MM.1S (cell line): Measurements from ENCODE around the gene GIT1.

Experiments used
- DNase-seq: peaks from one replicate; pipeline ENCODE4 v3.0.0-alpha.2; 2015
- H2AFZ ChIP-seq: fragments of 300-600 bp; sonication (generic); 2 replicates; pipeline ENCODE4 v1.6.0; 2016; ENCODE audit warnings: antibody characterized with exemption, low read length
- H3F3A ChIP-seq: fragments of 300-600 bp; sonication (generic); 2 replicates; pipeline ENCODE4 v1.6.1; 2016; ENCODE audit warnings: mild to moderate bottlenecking, antibody characterized with exemption, low read length, moderate library complexity, mixed read lengths; ENCODE audit not compliant: insufficient read depth
- H3K27ac ChIP-seq: fragments of 300-600 bp; sonication (generic); 2 replicates; pipeline ENCODE4 v1.5.1; 2016; ENCODE audit warnings: mild to moderate bottlenecking, low read length
- H3K27me3 ChIP-seq: fragments of 300-600 bp; sonication (generic); replicated peaks from 2 replicates; pipeline ENCODE4 v1.6.0; 2016; ENCODE audit warnings: low read length; ENCODE audit not compliant: insufficient read depth
- H3K36me3 ChIP-seq: fragments of 300-600 bp; sonication (generic); replicated peaks from 2 replicates; pipeline ENCODE4 v1.6.1; 2016; ENCODE audit warnings: mild to moderate bottlenecking, low read length, mixed read lengths; ENCODE audit not compliant: insufficient read depth
- H3K4me1 ChIP-seq: fragments of 300-600 bp; sonication (generic); 2 replicates; pipeline ENCODE4 v1.6.1; 2016; ENCODE audit warnings: low read length, mixed read lengths
- H3K4me2 ChIP-seq: fragments of 300-600 bp; sonication (generic); 2 replicates; pipeline ENCODE4 v1.6.0; 2016; ENCODE audit warnings: low read depth, low read length
- H3K4me3 ChIP-seq: fragments of 300-600 bp; sonication (generic); 2 replicates; pipeline ENCODE4 v1.5.1; 2016; ENCODE audit warnings: low read length, mixed read lengths
- H3K79me2 ChIP-seq: fragments of 300-600 bp; sonication (generic); 2 replicates; pipeline ENCODE4 v1.6.1; 2016; ENCODE audit warnings: mixed run types, low read length, mixed read lengths
- H3K9ac ChIP-seq: fragments of 300-600 bp; sonication (generic); 2 replicates; pipeline ENCODE4 v1.6.1; 2016; ENCODE audit warnings: low read length, mixed read lengths
- H3K9me2 ChIP-seq: fragments of 300-600 bp; sonication (generic); replicated peaks from 2 replicates; pipeline ENCODE4 v1.6.1; 2016; ENCODE audit warnings: mild to moderate bottlenecking, low read length, mixed read lengths; ENCODE audit not compliant: insufficient read depth
- H3K9me3 ChIP-seq: fragments of 300-600 bp; sonication (generic); replicated peaks from 2 replicates; pipeline ENCODE4 v1.6.1; 2016; ENCODE audit warnings: mild to moderate bottlenecking, low read length, mixed read lengths; ENCODE audit not compliant: insufficient read depth
- H4K20me1 ChIP-seq: fragments of 300-600 bp; sonication (generic); 2 replicates; pipeline ENCODE4 v1.6.1; 2016; ENCODE audit warnings: mild to moderate bottlenecking, low read length, moderate library complexity, mixed read lengths; ENCODE audit not compliant: insufficient read depth
- CTCF ChIP-seq: fragments of 300-600 bp; sonication (generic); IDR thresholded peaks from 2 replicates; pipeline ENCODE4 v1.5.1; 2016; ENCODE audit warnings: antibody characterized with exemption, low read length, mixed read lengths
- EZH2 ChIP-seq: fragments of 300-600 bp; sonication (generic); optimal IDR thresholded peaks from 2 replicates; pipeline ENCODE3; 2017; ENCODE audit warnings: low read depth, mild to moderate bottlenecking, antibody characterized with exemption, low read length, mixed read lengths
- EZH2phosphoT487 ChIP-seq: fragments of 300-600 bp; sonication (generic); IDR thresholded peaks from 2 replicates; pipeline ENCODE4 v1.6.1; 2018; ENCODE audit warnings: antibody characterized with exemption, low read length

GIT1 gene

GRCh38 chr17:29578626-29579485 lies 10.6 kb downstream of the GIT1 start:
- no peak for DNase-seq
- Histone ChIP-seq H2AFZ (no peak overlapping the region), H4K20me1 (no peaks in the 10 kb centered on the region), H3K27ac (no peak overlapping the region), H3K9me3 (no peaks in the 10 kb centered on the region), H3K36me3 (no peaks in the 10 kb centered on the region), H3K79me2 (peaks cover 7% of the 10 kb centered on the region), H3K4me1 (peaks cover 8% of the 10 kb centered on the region; the same call in 1 of the 2 replicates), H3K27me3 (no peaks in the 10 kb centered on the region), H3K4me2 (no peak overlapping the region), H3F3A (no peaks in the 10 kb centered on the region), H3K9me2 (no peaks in the 10 kb centered on the region), H3K4me3 (no peak overlapping the region), H3K9ac (no peak overlapping the region)
- TF ChIP-seq EZH2: no peak
- no peak for TF ChIP-seq CTCF
- TF ChIP-seq EZH2phosphoT487: no peak

GRCh38 chr17:29577385-29578211 lies 11.8 kb downstream of the GIT1 start:
- H3K4me2 ChIP-seq: no peak overlapping the region
- H4K20me1 ChIP-seq: no peaks in the 10 kb centered on the region
- H2AFZ ChIP-seq: no peak overlapping the region
- no peaks in the 10 kb centered on the region for H3K27me3 ChIP-seq
- TF ChIP-seq EZH2: no peak
- TF ChIP-seq CTCF: no peak
- TF ChIP-seq EZH2phosphoT487: no peak
- H3K9me2 ChIP-seq: no peaks in the 10 kb centered on the region
- DNase-seq: no peak
- H3K9me3 ChIP-seq: no peaks in the 10 kb centered on the region
- H3K36me3 ChIP-seq: no peaks in the 10 kb centered on the region
- H3K4me1 ChIP-seq: peaks cover 8% of the 10 kb centered on the region; the same call in 1 of the 2 replicates
- no peaks in the 10 kb centered on the region for H3F3A ChIP-seq
- H3K4me3 ChIP-seq: no peak overlapping the region
- no peak overlapping the region for H3K27ac ChIP-seq
- H3K9ac ChIP-seq: no peak overlapping the region
- H3K79me2 ChIP-seq: peaks cover 3% of the 10 kb centered on the region

- Histone ChIP-seq H3K79me2 (no peaks in the 10 kb centered on the region; the same call in 1 of the 2 replicates), H3F3A (no peaks in the 10 kb centered on the region), H4K20me1 (no peaks in the 10 kb centered on the region), H3K4me3 (no peak overlapping the region), H3K27me3 (no peaks in the 10 kb centered on the region), H2AFZ (no peak overlapping the region), H3K4me2 (no peak overlapping the region), H3K36me3 (no peaks in the 10 kb centered on the region), H3K4me1 (peaks cover 8% of the 10 kb centered on the region; the same call in 1 of the 2 replicates), H3K9ac (no peak overlapping the region), H3K9me2 (no peaks in the 10 kb centered on the region), H3K27ac (no peak overlapping the region), H3K9me3 (no peaks in the 10 kb centered on the region)
- no peak for TF ChIP-seq EZH2phosphoT487
- no peak for TF ChIP-seq EZH2
- TF ChIP-seq CTCF: no peak
- no peak for DNase-seq
These were observed 12.5 kb downstream of the GIT1 start for GRCh38 chr17:29577001-29577370.
